NCI-H2196 treated with DMSO at 0.1 percent for 48 hours (cell line): Measurements from ENCODE around the gene MARVELD2.

Experiments
- DNase-seq: peaks from one replicate; lab custom pipeline; 2025; ENCODE audit not compliant: unreplicated experiment; lab: John Stamatoyannopoulos, UW

MARVELD2 gene

DNA sequence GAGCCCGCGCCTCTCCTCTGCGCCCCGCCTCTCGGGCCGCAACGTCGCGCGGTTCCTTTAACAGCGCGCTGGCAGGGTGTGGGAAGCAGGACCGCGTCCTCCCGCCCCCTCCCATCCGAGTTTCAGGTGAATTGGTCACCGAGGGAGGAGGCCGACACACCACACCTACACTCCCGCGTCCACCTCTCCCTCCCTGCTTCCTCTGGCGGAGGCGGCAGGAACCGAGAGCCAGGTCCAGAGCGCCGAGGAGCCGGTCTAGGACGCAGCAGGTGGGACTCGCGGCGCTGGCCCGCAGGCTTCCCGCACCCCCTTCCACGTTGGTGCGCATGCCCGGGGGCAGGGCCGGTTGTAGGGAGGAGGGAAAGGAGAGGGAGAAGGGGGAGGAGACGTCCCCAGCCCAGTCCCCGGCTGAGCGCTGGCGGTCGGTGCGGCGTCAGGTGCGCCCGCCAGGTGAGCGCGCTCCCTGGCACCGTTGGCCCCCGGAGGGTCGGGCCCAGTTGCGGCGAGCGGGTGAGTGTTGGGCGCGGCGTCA is 77.5 kb downstream of the MARVELD2 start, which contains the start of gene OCLN:
Gene OCLN, plus strand, starts transcription at position 400 of the 532 bp plus-strand sequence. CDS start 11,455 bp downstream, outside the sequence.
- DNase-seq = peak; percentile 58

DNA sequence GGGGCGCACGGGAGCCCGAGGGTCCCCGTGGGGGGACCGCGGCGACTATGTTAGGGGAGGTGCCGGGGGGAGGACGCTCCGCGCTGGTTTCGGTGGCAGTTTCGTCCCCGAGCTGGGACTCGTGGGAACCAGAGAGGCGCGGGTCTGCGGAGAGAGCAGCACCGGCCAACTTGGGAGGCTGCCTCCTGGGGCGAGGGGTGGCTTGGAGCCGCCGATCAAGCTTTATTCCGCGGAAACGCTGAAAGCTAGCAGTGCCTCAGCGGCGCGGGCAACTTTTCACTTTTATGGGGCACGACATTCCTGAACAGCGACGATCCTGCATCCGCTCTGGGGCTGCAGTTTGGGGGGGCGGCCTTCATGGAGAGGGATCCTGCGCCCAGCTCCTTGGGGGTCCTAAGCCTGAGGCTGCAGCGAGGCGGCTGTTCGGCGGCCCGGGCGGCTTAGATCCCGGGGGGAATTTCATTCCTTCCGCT is 78.0 kb downstream of the MARVELD2 start:
- no peak for DNase-seq

DNA sequence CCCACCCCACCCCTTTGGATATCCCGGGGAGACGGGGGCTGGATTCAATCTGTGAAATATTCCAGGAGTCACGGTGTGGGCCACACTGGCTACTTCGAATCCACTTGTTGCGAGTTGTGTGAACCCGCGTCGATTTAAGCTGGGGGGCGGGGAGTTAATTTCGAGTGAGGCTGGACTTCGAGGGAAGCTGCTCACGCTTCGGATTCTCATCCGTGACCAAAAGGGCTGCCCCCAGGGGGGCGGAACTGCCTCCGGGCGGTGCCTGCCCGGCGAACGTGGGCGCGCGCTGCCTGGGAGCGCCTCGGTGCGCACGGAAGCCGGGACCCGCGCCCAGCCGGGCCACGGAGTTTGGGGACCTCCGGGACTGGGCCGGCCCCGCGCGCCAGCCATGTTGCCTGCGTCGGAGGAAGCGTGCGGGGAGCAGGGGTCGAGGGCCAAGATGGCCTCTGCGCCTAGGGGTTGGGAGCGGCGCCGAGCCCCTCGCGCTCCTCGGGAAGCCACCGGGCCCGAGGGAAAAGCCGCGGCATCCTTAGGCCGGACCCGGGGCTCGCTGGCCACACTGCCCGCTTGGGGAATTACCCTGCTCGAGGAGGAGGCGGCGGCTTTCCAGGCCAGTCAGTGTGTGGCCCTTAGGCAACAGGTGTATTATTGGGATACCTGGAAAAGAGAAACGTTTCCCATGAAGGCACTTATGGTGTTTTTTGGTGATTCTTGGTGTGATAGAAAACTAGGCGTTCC is 78.6 kb downstream of the MARVELD2 start:
- no peak for DNase-seq
